ENCODE data around the gene FAM200B. TPM values are rescaled to one million over a fixed set of nuclear protein-coding genes. Genes with fewer than 3 reads are reported as not detected.

Gene FAM200B
- total and polyA plus RNA-seq, 2 experiments from 2014 or later = 34.4 to 88.0 TPM

- TF ChIP-seq ZNF462 (CRISPR knock-in tag; IDR thresholded peaks at IDR 0.05) (no peak), NANOG (IDR thresholded peaks at IDR 0.05; ENCODE audit: borderline replicate concordance) (no peak), CREB1 (CRISPR knock-in tag; IDR thresholded peaks at IDR 0.05; ENCODE audit: low read depth) (no peak)
Observed at GRCh38 chr4:15725608-15726007, 44.0 kb downstream of the FAM200B start (continued).

GRCh38 chr4:15729910-15730533 lies 48.4 kb downstream of the FAM200B start:
- H2AFZ ChIP-seq = no peak overlapping the region
- H3K9me2 ChIP-seq (ENCODE audit: insufficient read depth) = no peaks in the 10 kb centered on the region
- H3K4me1 Mint-ChIP-seq = no peaks in the 10 kb centered on the region
- H3K27ac ChIP-seq (ENCODE audit: low read depth) = no peak overlapping the region
- no peak overlapping the region for H3K4me3 ChIP-seq
- DNase-seq (ENCODE audit: low spot score) (peak; percentile 77), ATAC-seq (peak; percentile 49; the same call in 2 of the 3 replicates)
- TF ChIP-seq ZNF462 (CRISPR knock-in tag; IDR thresholded peaks at IDR 0.05) = no peak
- peak; percentile 76 to 89 for TF ChIP-seq CTCF (conservative IDR thresholded peaks at IDR 0.05; ENCODE audit: low read depth in 2 of 2)
- no peak for TF ChIP-seq NANOG (IDR thresholded peaks at IDR 0.05; ENCODE audit: borderline replicate concordance)
- no peak for TF ChIP-seq ZNF331 (CRISPR knock-in tag; IDR thresholded peaks at IDR 0.05; ENCODE audit: low read depth)
- TF ChIP-seq CREB1 (CRISPR knock-in tag; IDR thresholded peaks at IDR 0.05; ENCODE audit: low read depth) = no peak
- TF ChIP-seq POLR2AphosphoS5 (IDR thresholded peaks at IDR 0.05; ENCODE audit: low read depth) = no peak
- no peaks in the 10 kb centered on the region for H3K79me2 ChIP-seq (replicated peaks; ENCODE audit: insufficient read depth)
- no peaks in the 10 kb centered on the region for H3K36me3 ChIP-seq (ENCODE audit: insufficient read depth)
- no peaks in the 10 kb centered on the region for H3K4me1 ChIP-seq (ENCODE audit: insufficient read depth)
- no peak overlapping the region for H3K4me2 ChIP-seq
- H3K36me3 Mint-ChIP-seq (ENCODE audit: low read depth) = no peaks in the 10 kb centered on the region
- H3F3A ChIP-seq (replicated peaks; ENCODE audit: low read depth) = no peaks in the 10 kb centered on the region
- H3K4me3 Mint-ChIP-seq = no peak overlapping the region
- no peaks in the 10 kb centered on the region for H4K20me1 ChIP-seq (replicated peaks; ENCODE audit: insufficient read depth)
- H3K9me3 Mint-ChIP-seq = peaks cover 3% of the 10 kb centered on the region; the same call in 2 of the 3 replicates
- no peaks in the 10 kb centered on the region for H3K27me3 ChIP-seq (ENCODE audit: insufficient read depth)
- peaks cover 3% of the 10 kb centered on the region for H3K27me3 Mint-ChIP-seq (ENCODE audit: insufficient read depth, low read depth, poor library complexity)
- H3K27ac Mint-ChIP-seq = no peak overlapping the region

Data from GM23338 (cell line).